DND-41 (cell line): ENCODE results near the gene NUBP2.

Experiments
- ATAC-seq: fragments of 200-7000 bp; cut with Tn5 transposase; 3 replicates; pipeline ENCODE4 v1.9.1; 2021; ENCODE audit warnings: low read depth; ENCODE audit not compliant: insufficient read depth
- DNase-seq: peaks from one replicate; pipeline ENCODE4 v3.0.0-alpha.2; 2020
- H2AFZ ChIP-seq: 2 replicates; pipeline ENCODE4 v1.6.0; 2012; ENCODE audit warnings: low read depth, low read length
- H3K27ac ChIP-seq: 2 replicates; pipeline ENCODE4 v1.5.1; 2012; ENCODE audit warnings: low read length, inconsistent platforms
- H3K27me3 ChIP-seq: fragments of 200-600 bp; sonication (generic); 2 replicates; pipeline ENCODE4 v1.6.0; 2012; ENCODE audit warnings: low read length, mild to moderate bottlenecking, inconsistent platforms; ENCODE audit not compliant: insufficient read depth, poor library complexity
- H3K36me3 ChIP-seq: 2 replicates; pipeline ENCODE4 v1.5.1; 2012; ENCODE audit warnings: low read length, inconsistent platforms; ENCODE audit not compliant: insufficient read depth
- H3K4me1 ChIP-seq: 2 replicates; pipeline ENCODE4 v1.5.1; 2012; ENCODE audit warnings: mild to moderate bottlenecking, low read length; ENCODE audit not compliant: insufficient read depth
- H3K4me2 ChIP-seq: 2 replicates; pipeline ENCODE4 v1.6.0; 2012; ENCODE audit warnings: mild to moderate bottlenecking, moderate library complexity, low read length, inconsistent platforms; ENCODE audit not compliant: insufficient read depth
- H3K4me3 ChIP-seq, 2 experiments: fragments of 200-600 bp in 1 of 2; shearing (Covaris generic) in 1 of 2; 2 replicates each; pipeline ENCODE4 v1.5.1; 2012 to 2016; ENCODE audit warnings: inconsistent platforms in 2 of 2, low read length in 2 of 2, mild to moderate bottlenecking in 2 of 2, low read depth in 1 of 2, moderate library complexity in 1 of 2
- H3K79me2 ChIP-seq: 2 replicates; pipeline ENCODE4 v1.6.0; 2012; ENCODE audit warnings: low read length, inconsistent platforms; ENCODE audit not compliant: insufficient read depth
- H3K9ac ChIP-seq: 2 replicates; pipeline ENCODE4 v1.6.0; 2012; ENCODE audit warnings: low read depth, mild to moderate bottlenecking, inconsistent platforms, low read length, moderate library complexity
- H3K9me3 ChIP-seq: 2 replicates; pipeline ENCODE4 v1.5.1; 2012; ENCODE audit warnings: low read length, moderate library complexity, mild to moderate bottlenecking, inconsistent platforms; ENCODE audit not compliant: insufficient read depth, severe bottlenecking
- H4K20me1 ChIP-seq: 2 replicates; pipeline ENCODE4 v1.6.0; 2012; ENCODE audit warnings: low read length; ENCODE audit not compliant: insufficient read depth
- CTCF ChIP-seq: IDR thresholded peaks from 2 replicates; pipeline ENCODE4 v1.5.1; 2012; ENCODE audit warnings: borderline replicate concordance, low read length, moderate library complexity, mild to moderate bottlenecking; ENCODE audit not compliant: poor library complexity, severe bottlenecking; ENCODE audit errors: extremely low read depth
- EZH2 ChIP-seq: IDR thresholded peaks from 3 replicates; pipeline ENCODE4 v1.6.1; 2012; ENCODE audit warnings: borderline replicate concordance, low read depth, mild to moderate bottlenecking, moderate library complexity, low read length, inconsistent platforms; ENCODE audit not compliant: severe bottlenecking

The NUBP2 gene

GRCh38 chr16:1771864-1772361 is 10.8 kb upstream of the NUBP2 start:
- ATAC-seq (no peak), DNase-seq (no peak)
- Histone ChIP-seq H4K20me1 (peaks cover 39% of the 10 kb centered on the region), H3K27ac (peak overlapping the region; percentile 83), H3K36me3 (peaks cover 64% of the 10 kb centered on the region), H3K79me2 (peaks cover 44% of the 10 kb centered on the region), H2AFZ (peak overlapping the region; percentile 93; the same call in 1 of the 2 replicates), H3K27me3 (no peaks in the 10 kb centered on the region), H3K4me2 (peak overlapping the region; percentile 98), H3K4me1 (peaks cover 32% of the 10 kb centered on the region), H3K4me3 (peak overlapping the region; percentile 54 to 90; a peak in 3 of 4 replicates), H3K9ac (peak overlapping the region; percentile 99), H3K9me3 (no peaks in the 10 kb centered on the region)
- no peak for TF ChIP-seq CTCF
- TF ChIP-seq EZH2, result no peak

DNA sequence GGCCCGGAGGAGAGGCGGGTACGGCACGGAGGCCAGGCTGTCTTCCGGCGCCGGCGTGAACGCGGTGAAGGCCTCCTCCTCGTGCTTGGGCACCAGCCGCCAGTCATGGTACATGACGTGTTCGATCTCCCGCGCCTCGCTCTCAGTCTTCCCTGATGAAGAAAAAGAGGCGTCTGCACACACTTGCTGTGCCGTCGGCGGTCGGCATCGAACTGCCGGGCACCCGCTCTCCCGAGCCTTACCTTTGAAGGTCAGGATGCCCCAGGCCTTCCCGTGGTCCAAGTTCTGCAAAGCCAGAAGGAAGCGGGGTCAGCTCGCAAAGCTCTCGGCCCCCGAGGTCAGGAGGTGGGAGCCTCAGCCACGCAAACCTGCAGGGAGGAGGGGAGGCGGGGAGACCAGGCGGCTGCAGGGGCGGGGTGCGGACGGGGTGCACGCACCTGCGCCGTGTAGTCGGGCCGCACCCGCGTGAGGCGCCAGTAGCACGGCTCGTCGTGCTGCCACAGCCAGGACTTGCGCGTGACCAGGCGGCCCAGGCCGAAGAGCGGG is 10.3 kb upstream of the NUBP2 start, which contains the start of gene EME2:
Gene EME2 (plus strand): TSS at position 449 of the 546 bp plus-strand sequence. CDS start 418 bp downstream, outside the sequence.
- H3K27me3 ChIP-seq, result no peaks in the 10 kb centered on the region
- TF ChIP-seq CTCF (no peak), EZH2 (no peak)
- DNase-seq (peak; percentile 50), ATAC-seq (peak; percentile 25)
- no peaks in the 10 kb centered on the region for H3K9me3 ChIP-seq
- H2AFZ ChIP-seq, result peak within 1 kb of the TSS; percentile 93
- peaks cover 44% of the 10 kb centered on the region for H4K20me1 ChIP-seq
- peaks cover 44% of the 10 kb centered on the region for H3K79me2 ChIP-seq
- H3K9ac ChIP-seq, result peak within 1 kb of the TSS; percentile 99
- peaks cover 64% of the 10 kb centered on the region for H3K36me3 ChIP-seq
- H3K27ac ChIP-seq, result peak within 1 kb of the TSS; percentile 83
- peak within 1 kb of the TSS; percentile 98 for H3K4me2 ChIP-seq
- peaks cover 32% of the 10 kb centered on the region for H3K4me1 ChIP-seq
- H3K4me3 ChIP-seq, result peak within 1 kb of the TSS; percentile 54 to 90

- peaks cover 64% of the 10 kb centered on the region for H3K36me3 ChIP-seq
- peak within 1 kb of the TSS; percentile 54 to 90 for H3K4me3 ChIP-seq
- H3K9ac ChIP-seq, result peak within 1 kb of the TSS; percentile 99
- H3K27me3 ChIP-seq, result no peaks in the 10 kb centered on the region
- H2AFZ ChIP-seq, result peak within 1 kb of the TSS; percentile 93
- peaks cover 48% of the 10 kb centered on the region for H4K20me1 ChIP-seq
- peaks cover 32% of the 10 kb centered on the region for H3K4me1 ChIP-seq
- peak within 1 kb of the TSS; percentile 83 for H3K27ac ChIP-seq
- TF ChIP-seq EZH2 (no peak), CTCF (peak; percentile 79)
- DNase-seq (peak; percentile 83), ATAC-seq (peak; percentile 68)
- no peaks in the 10 kb centered on the region for H3K9me3 ChIP-seq
- H3K79me2 ChIP-seq, result peaks cover 44% of the 10 kb centered on the region
- peak within 1 kb of the TSS; percentile 98 for H3K4me2 ChIP-seq
Observed at GRCh38 chr16:1772908-1773702, 9.7 kb upstream of the NUBP2 start, which contains the start of gene MRPS34. TSS of gene MRPS34 (minus strand) at chr16:1773134. CDS start at chr16:1773119, 15 bp downstream.
